Muscle layer of colon (tissue), 2 donors: ENCODE results near the gene RILP.
A peak's percentile ranks its signal among the peaks of the same experiment; 100 is the strongest.

Experiments used
- H3K27ac ChIP-seq: one replicate; pipeline ENCODE4 v1.7.0; 2013; ENCODE audit warnings: low read depth, mild to moderate bottlenecking, low read length, moderate library complexity
- H3K27me3 ChIP-seq, 2 donors: one replicate each; pipeline ENCODE4 v1.7.0; 2013; ENCODE audit warnings: low read length in 2 of 2, mild to moderate bottlenecking in 2 of 2; ENCODE audit not compliant: insufficient read depth in 2 of 2, control insufficient read depth in 1 of 2
- H3K36me3 ChIP-seq: one replicate; pipeline ENCODE4 v1.7.0; 2013; ENCODE audit warnings: mild to moderate bottlenecking, low read length; ENCODE audit not compliant: insufficient read depth
- H3K4me1 ChIP-seq: one replicate; pipeline ENCODE4 v1.7.0; 2013; ENCODE audit warnings: mild to moderate bottlenecking, low read length; ENCODE audit not compliant: insufficient read depth
- H3K4me3 ChIP-seq, 2 donors: one replicate each; pipeline ENCODE4 v1.7.0; 2013; ENCODE audit warnings: low read length in 2 of 2, low read depth in 1 of 2, mild to moderate bottlenecking in 1 of 2, moderate library complexity in 1 of 2
- H3K9ac ChIP-seq: one replicate; pipeline ENCODE4 v1.7.0; 2013; ENCODE audit warnings: low read length
- H3K9me3 ChIP-seq: one replicate; pipeline ENCODE4 v1.7.0; 2013; ENCODE audit warnings: mild to moderate bottlenecking, low read length
- donor health status: abdominal sarcoma.
- donor health status: Adenocarcinoma of cecum.

RILP gene

GRCh38 chr17:1646199-1646875 is 3.3 kb downstream of the RILP start:
- H3K36me3 ChIP-seq = peaks cover 13% of the 10 kb centered on the region
- no peak overlapping the region for H3K9ac ChIP-seq
- no peaks in the 10 kb centered on the region for H3K9me3 ChIP-seq
- no peaks in the 10 kb centered on the region for H3K27me3 ChIP-seq
- H3K27ac ChIP-seq = no peak overlapping the region
- H3K4me3 ChIP-seq = no peak overlapping the region
- peaks cover 25% of the 10 kb centered on the region for H3K4me1 ChIP-seq

- Histone ChIP-seq H3K9me3 (no peaks in the 10 kb centered on the region), H3K27me3 (no peaks in the 10 kb centered on the region), H3K27ac (no peak within 1 kb of the TSS), H3K4me1 (peaks cover 25% of the 10 kb centered on the region), H3K9ac (no peak within 1 kb of the TSS), H3K4me3 (peak within 1 kb of the TSS in 1 of 2 donors; percentile 9), H3K36me3 (peaks cover 6% of the 10 kb centered on the region)
Measured at GRCh38 chr17:1645207-1646171, 4.2 kb downstream of the RILP start, which contains the start of gene SCARF1. SCARF1 (minus strand) TSS chr17:1645732; CDS start chr17:1645697, 35 bp downstream.

GRCh38 chr17:1644493-1645206 is 5.0 kb downstream of the RILP start:
- peaks cover 19% of the 10 kb centered on the region for H3K4me1 ChIP-seq

GRCh38 chr17:1643999-1644492 is 5.6 kb downstream of the RILP start:
- no peaks in the 10 kb centered on the region for H3K27me3 ChIP-seq
- H3K4me1 ChIP-seq = peaks cover 19% of the 10 kb centered on the region
- peak overlapping the region; percentile 9 to 35 for H3K4me3 ChIP-seq
- no peaks in the 10 kb centered on the region for H3K9me3 ChIP-seq
- no peaks in the 10 kb centered on the region for H3K36me3 ChIP-seq
- no peak overlapping the region for H3K27ac ChIP-seq
- no peak overlapping the region for H3K9ac ChIP-seq

More at GRCh38 chr17:1644493-1645206, 5.0 kb downstream of the RILP start:
- H3K4me3 ChIP-seq = peak overlapping the region in 1 of 2 donors; percentile 9
- no peak overlapping the region for H3K27ac ChIP-seq
- no peak overlapping the region for H3K9ac ChIP-seq
- no peaks in the 10 kb centered on the region for H3K9me3 ChIP-seq
- H3K27me3 ChIP-seq = no peaks in the 10 kb centered on the region
- no peaks in the 10 kb centered on the region for H3K36me3 ChIP-seq

GRCh38 chr17:1643293-1643998 is 6.2 kb downstream of the RILP start:
- Histone ChIP-seq H3K27me3 (no peaks in the 10 kb centered on the region), H3K36me3 (no peaks in the 10 kb centered on the region), H3K9ac (no peak overlapping the region), H3K4me1 (peaks cover 18% of the 10 kb centered on the region), H3K9me3 (no peaks in the 10 kb centered on the region), H3K4me3 (peak overlapping the region in 1 of 2 donors; percentile 35), H3K27ac (no peak overlapping the region)

- Histone ChIP-seq H3K27ac (no peak overlapping the region), H3K9ac (no peak overlapping the region), H3K36me3 (no peaks in the 10 kb centered on the region), H3K4me1 (peaks cover 5% of the 10 kb centered on the region), H3K9me3 (no peaks in the 10 kb centered on the region), H3K4me3 (no peak overlapping the region), H3K27me3 (no peaks in the 10 kb centered on the region)
Measured at GRCh38 chr17:1641065-1641403, 8.6 kb downstream of the RILP start.

GRCh38 chr17:1640329-1641064 is 9.2 kb downstream of the RILP start:
- Histone ChIP-seq H3K4me3 (no peak overlapping the region), H3K4me1 (peaks cover 5% of the 10 kb centered on the region), H3K9me3 (no peaks in the 10 kb centered on the region), H3K9ac (no peak overlapping the region), H3K27ac (no peak overlapping the region), H3K27me3 (no peaks in the 10 kb centered on the region), H3K36me3 (no peaks in the 10 kb centered on the region)

GRCh38 chr17:1639549-1640180 is 10.0 kb downstream of the RILP start:
- Histone ChIP-seq H3K4me3 (no peak overlapping the region), H3K27me3 (no peaks in the 10 kb centered on the region), H3K9me3 (no peaks in the 10 kb centered on the region), H3K4me1 (peaks cover 5% of the 10 kb centered on the region), H3K9ac (no peak overlapping the region), H3K36me3 (no peaks in the 10 kb centered on the region), H3K27ac (no peak overlapping the region)

GRCh38 chr17:1638624-1639300 is 10.9 kb downstream of the RILP start:
- H3K27me3 ChIP-seq = no peaks in the 10 kb centered on the region
- H3K4me3 ChIP-seq = no peak overlapping the region
- no peaks in the 10 kb centered on the region for H3K9me3 ChIP-seq
- no peaks in the 10 kb centered on the region for H3K36me3 ChIP-seq
- no peak overlapping the region for H3K27ac ChIP-seq
- no peaks in the 10 kb centered on the region for H3K4me1 ChIP-seq
- no peak overlapping the region for H3K9ac ChIP-seq
